ENCODE results near the gene GALNT18. TPM values are rescaled to one million over a fixed set of nuclear protein-coding genes. Genes with fewer than 3 reads are reported as not detected.

The GALNT18 gene
- total RNA-seq, 1 donor from 2014 or later, result 240 TPM

GRCh38 chr11:11568651-11569229 is 53.1 kb downstream of the GALNT18 start:
- DNase-seq (ENCODE audit: low read depth in 2 of 2), result no peak

GRCh38 chr11:11567936-11568650 is 53.7 kb downstream of the GALNT18 start:
- DNase-seq (ENCODE audit: low read depth in 2 of 2), result no peak

GRCh38 chr11:11565636-11566035 is 56.2 kb downstream of the GALNT18 start:
- no peak for DNase-seq (ENCODE audit: low read depth in 2 of 2)

DNA sequence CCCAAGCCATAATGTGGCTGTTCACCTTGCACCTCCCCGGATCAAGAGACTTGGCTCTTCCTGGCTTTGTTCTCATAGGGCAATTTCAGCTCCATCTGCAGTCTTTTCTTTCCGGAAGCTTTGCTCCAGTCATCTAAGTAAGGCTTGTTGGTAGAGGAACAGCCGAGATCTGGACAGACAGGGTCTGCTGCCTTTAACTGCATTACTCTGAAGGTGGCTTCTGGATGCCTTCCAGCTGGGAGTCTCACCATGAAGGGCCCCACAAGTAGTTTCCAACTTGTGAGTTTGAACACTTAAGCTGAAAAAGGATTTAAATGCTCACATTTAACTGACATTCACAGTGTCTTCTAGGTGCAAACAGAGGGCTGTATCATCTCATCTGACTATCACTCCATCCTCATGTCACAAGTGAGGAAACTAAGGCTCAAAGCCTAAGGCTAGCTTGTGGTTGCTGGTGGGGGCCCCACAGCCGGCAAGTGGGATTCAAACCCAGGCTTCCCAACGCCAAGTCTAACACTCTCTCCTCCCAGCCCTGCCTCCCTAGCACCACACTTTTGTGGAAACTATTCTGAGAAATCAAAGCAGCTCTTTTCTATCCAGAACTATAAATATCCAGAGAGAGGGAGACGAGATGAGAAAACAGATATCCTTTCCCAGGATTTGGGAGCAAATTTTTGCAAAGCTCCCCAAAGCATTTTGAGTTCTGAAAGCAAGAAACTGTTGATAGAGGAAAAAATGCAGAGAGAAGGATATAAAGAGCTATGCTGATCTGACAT is 58.4 kb downstream of the GALNT18 start:
- no peak for DNase-seq (ENCODE audit: low read depth in 2 of 2)

- no peak for DNase-seq (ENCODE audit: low read depth in 2 of 2)
Observed at GRCh38 chr11:11561991-11562390, 59.8 kb downstream of the GALNT18 start.

DNA sequence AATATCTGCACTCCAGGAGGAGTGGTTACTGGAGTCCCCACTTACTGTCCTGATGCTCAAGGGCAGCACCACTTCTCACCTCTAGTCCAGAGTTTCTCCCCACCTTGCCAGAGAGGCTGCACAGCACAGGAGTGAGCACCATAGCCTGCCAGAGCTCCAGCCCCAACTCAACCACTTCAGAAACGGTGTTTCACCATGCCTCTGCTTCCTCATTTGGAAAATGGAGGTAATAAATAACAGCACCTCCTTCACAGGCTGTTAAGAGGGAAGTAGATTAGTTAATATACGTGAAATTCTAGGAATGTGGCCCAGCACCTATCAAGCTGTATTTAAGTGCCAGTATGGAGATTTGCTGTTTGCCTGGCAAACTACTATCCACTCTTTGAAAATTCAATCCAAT is 63.0 kb downstream of the GALNT18 start:
- no peak for DNase-seq (ENCODE audit: low read depth in 2 of 2)

- DNase-seq (ENCODE audit: low read depth in 2 of 2), result no peak
Observed at GRCh38 chr11:11558396-11558795, 63.4 kb downstream of the GALNT18 start.

DNA sequence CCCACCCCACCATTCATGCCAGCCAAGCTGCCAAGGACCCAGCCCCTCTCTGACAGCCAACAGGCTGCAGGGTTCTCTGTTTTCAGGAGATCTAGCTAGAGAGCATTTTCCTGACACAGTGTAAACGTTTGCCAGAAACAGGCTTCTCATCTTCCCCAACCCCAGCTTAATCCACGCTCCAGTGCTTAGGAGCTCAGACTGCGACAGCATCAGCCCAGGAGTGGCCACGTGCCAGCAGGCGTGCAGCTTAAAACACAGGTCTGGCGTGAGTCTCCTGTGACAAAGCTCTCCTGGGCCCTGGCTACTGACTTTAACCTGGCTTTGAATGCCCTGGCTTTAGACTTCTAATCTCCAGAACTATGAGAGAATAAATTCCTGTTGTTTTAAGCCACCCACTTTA is 66.6 kb downstream of the GALNT18 start:
- no peak for DNase-seq (ENCODE audit: low read depth in 2 of 2)

GRCh38 chr11:11553573-11553972 is 68.2 kb downstream of the GALNT18 start:
- DNase-seq (ENCODE audit: low read depth in 2 of 2), result no peak

DNA sequence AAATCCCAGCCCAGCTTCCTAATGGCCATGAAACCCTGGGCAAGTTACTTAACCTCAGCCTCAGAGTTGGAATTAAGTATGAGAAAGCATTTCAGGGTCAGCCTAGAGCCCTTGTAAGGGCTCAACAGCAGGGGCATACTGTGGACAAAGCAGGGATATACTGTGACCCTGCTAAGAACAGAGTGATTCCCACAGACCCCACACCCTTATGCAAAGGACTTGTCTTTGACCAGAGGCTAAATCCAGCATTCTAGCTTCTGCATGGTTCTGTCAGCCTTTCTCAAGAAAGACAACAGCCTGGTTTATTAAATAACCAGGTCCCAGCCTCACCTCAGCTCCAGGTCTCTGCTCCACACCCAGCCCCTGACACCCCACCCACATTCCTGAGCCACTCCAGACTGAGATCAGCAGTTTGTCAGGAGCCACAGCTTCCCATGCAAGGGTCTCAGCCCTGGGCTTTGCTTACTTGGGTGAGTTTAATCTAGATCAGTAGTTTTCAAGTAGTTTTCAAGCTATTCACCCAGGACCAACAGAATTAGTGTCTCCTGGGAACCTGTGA is 69.2 kb downstream of the GALNT18 start:
- no peak for DNase-seq (ENCODE audit: low read depth in 2 of 2)

DNA sequence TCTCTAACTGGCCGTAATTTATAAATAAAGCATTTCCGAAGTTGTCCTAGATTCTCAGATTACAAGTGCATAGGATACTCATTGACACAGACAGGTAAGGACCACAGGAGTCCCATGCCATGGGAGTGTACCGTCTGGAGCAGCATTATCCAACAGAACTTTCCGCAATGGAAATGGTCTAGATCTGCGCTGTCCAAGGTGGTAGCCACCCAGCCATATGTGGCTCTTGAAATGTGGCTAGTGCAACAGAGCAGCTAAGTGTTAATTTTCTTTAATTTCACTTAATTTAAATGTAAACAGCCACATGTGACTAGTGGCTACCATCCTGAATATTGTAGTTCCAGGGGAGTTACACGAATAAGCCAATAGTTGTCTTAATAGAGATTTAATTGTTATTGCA is 71.3 kb downstream of the GALNT18 start:
- no peak for DNase-seq (ENCODE audit: low read depth in 2 of 2)

- DNase-seq (ENCODE audit: low read depth in 2 of 2), result no peak
Observed at GRCh38 chr11:11545285-11546275, 76.2 kb downstream of the GALNT18 start.

DNA sequence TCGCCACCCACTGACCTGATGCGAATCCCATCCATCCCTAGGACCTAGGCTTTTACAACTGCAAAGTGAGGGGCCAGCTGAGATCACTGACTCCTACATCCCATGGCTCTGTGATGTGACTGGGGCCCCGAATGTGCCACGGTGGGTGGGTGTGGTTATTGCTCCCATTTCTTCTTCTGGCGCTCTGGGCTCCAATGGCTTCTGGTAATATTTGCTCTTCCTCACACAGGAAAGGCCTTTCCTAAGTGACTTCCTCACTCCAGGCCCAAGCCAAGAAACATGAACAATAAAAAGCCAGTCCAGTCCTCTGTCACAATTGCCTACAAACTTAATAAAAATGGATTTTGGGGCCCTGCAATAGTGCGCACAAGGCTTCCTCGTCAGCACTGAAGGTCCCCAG is 78.1 kb downstream of the GALNT18 start:
- DNase-seq (ENCODE audit: low read depth in 2 of 2), result peak in 1 of 2 donors; percentile 31

DNA sequence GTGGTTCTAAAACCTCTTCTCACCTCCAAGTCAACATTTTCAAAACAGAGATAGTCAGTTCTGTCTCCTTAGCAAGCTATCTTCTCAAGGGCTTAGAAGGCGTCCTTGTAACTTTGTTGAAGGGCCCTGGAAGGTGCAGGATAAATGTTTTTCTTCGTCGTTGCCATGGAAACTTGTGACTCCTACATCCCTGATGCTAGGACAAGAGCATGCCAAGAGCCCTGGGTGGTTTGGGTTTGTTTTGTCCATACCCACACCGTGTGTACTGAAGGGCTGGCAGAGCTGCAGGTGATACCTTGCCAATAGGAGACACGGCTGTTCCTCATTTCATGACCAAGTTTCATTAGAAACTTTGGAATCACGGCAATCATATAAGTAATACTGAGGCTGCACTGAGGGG is 81.6 kb downstream of the GALNT18 start:
- DNase-seq (ENCODE audit: low read depth in 2 of 2), result no peak

DNA sequence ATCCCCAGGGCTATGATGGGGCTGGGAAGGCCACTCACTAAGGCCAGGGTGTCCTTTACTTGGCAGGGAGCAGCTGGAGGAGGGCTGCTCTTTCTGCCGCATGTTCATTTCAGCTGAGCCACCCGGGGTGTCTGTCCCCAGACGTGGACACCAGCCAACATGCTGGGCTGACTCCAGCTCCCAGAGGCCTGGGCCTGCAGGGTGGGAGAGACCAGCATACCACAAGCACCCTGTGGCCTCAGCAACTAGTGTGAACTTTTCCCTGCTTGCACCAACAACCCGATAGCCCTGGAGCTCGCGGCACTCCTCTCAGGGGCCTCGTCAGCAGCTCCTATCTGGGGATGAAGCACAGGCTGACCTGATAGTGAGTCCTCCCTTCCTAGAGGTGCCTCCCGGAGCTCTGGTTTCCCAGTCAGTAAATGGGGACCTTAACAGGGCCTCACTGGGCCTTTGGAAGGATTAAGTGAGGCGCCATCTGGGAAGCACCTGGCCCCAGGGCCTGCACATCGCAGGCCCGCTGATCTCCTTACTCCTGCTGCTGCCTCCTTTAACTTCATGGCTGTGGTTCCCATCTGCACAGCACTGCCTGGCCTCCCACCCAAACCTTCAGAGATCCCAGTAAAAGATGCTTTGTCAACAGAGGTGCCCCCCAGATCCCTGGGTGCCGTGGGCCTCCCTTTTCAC is 83.4 kb downstream of the GALNT18 start:
- DNase-seq (ENCODE audit: low read depth in 2 of 2), result no peak

- no peak for DNase-seq (ENCODE audit: low read depth in 2 of 2)
Observed at GRCh38 chr11:11537871-11538270, 83.9 kb downstream of the GALNT18 start.

GRCh38 chr11:11537372-11537771 is 84.4 kb downstream of the GALNT18 start:
- no peak for DNase-seq (ENCODE audit: low read depth in 2 of 2)

DNA sequence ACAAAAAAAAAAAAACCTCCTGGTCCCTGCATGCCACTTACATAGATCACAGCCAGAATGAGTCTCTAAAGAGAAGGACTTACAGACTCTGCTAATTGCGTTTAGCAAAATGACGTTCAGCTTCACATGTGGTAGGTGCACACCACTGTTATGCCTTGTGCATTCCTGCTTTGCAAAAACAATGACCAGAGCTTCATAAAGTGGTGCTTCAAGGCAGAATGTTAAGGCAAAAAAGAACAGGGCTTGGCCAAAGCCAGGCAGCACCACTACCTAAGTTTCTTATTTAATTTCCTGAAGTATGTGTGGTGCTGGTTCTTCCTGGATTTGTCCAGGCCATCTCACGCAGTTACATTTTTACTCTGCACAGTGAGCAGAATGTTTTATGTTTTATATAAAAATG is 85.2 kb downstream of the GALNT18 start:
- no peak for DNase-seq (ENCODE audit: low read depth in 2 of 2)

GRCh38 chr11:11535611-11536010 is 86.2 kb downstream of the GALNT18 start:
- DNase-seq (ENCODE audit: low read depth in 2 of 2), result peak in 1 of 2 donors; percentile 73

- peak in 1 of 2 donors; percentile 32 for DNase-seq (ENCODE audit: low read depth in 2 of 2)
Observed at GRCh38 chr11:11534981-11535380, 86.8 kb downstream of the GALNT18 start.

GRCh38 chr11:11533751-11534150 is 88.1 kb downstream of the GALNT18 start:
- DNase-seq (ENCODE audit: low read depth in 2 of 2), result no peak
